Spinal cord (tissue), 10 donors: ENCODE measurements around the gene DIDO1. TPM values are rescaled to one million over a fixed set of nuclear protein-coding genes. Genes with fewer than 3 reads are reported as not detected.

ENCODE experiments used
- DNase-seq, 6 donors: peaks; one replicate each; pipeline versions ENCODE4 v3.0.0 to v3.0.0-alpha.2; 2013 to 2015; ENCODE audit warnings: low spot score in 6 of 6, low read depth in 4 of 6
- H3K27ac ChIP-seq: one replicate; pipeline ENCODE4 v1.5.1; 2013; ENCODE audit warnings: low read depth, low read length, control low read depth
- H3K27me3 ChIP-seq: one replicate; pipeline ENCODE4 v1.6.1; 2013; ENCODE audit warnings: low read length; ENCODE audit not compliant: control insufficient read depth, insufficient read depth
- H3K36me3 ChIP-seq: one replicate; pipeline ENCODE4 v1.6.1; 2013; ENCODE audit warnings: low read length; ENCODE audit not compliant: control insufficient read depth, insufficient read depth
- H3K4me1 ChIP-seq: one replicate; pipeline ENCODE4 v1.6.1; 2013; ENCODE audit warnings: low read length; ENCODE audit not compliant: control insufficient read depth, insufficient read depth
- H3K4me3 ChIP-seq: one replicate; pipeline ENCODE4 v1.5.1; 2013; ENCODE audit warnings: low read depth, low read length, control low read depth
- H3K9me3 ChIP-seq: one replicate; pipeline ENCODE4 v1.6.1; 2013; ENCODE audit warnings: low read length; ENCODE audit not compliant: control insufficient read depth, insufficient read depth
- WGBS: methylation state at CpG from one replicate; pipeline ENCODE4 v1.1.5; 2013; ENCODE audit warnings: missing lambda C conversion rate; ENCODE audit not compliant: insufficient coverage; 5-methylcytosine and 5-hydroxymethylcytosine counted together
- polyA plus RNA-seq, 2 donors: library from polyadenylated mRNA; unstranded; fragments of 120-200 nt; gene quantifications; one replicate each; pipeline ENCODE4 v1.2.1, GENCODE V29; 2013; ENCODE audit not compliant: insufficient read length in 2 of 2
- total RNA-seq, 2 donors: library from RNA; depleted of rRNA in 1 of 2; stranded (reverse); fragments of 120-200 nt in 1 of 2; fragments of >200 nt in 1 of 2; gene quantifications; one replicate each; pipeline versions ENCODE4 v1.2.3 to v1.2.4, GENCODE V29; 2013 to 2014
- donor health status: healthy.

DIDO1 gene
- total and polyA plus RNA-seq, 4 donors = 35.4 to 54.7 (median 45.8) TPM

DNA sequence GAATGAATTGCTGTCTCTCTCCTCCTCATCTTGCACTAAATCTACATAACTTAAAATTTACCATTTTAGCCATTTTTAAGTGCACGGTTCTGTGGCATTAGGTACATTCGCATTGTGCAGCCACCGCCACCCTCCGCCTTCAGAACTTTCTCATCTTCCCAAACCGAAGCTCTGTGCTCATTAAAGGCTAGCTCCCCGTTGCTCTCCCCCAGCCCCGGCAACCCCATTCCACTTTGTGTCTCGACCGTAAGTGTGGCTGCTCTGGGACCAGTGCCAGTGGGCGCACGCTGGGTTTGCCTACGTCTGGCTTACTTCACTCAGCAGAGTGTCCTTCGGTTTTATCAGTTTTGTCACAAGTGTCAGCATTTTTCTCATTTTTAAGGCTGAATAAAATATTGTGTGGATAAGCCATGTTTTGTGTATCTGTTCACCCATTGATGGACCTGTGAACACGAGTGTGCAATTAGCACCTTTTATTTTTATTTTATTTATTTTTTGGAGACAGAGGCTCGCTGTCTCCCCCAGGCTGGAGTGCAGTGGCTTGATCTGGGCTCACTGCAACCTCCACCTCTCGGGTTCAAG lies 43.0 kb upstream of the DIDO1 start:
- H3K4me3 ChIP-seq = no peak overlapping the region
- peaks cover 26% of the 10 kb centered on the region for H3K4me1 ChIP-seq
- peaks cover 22% of the 10 kb centered on the region for H3K27me3 ChIP-seq
- no peak overlapping the region for H3K27ac ChIP-seq
- DNase-seq = no peak
- peaks cover 3% of the 10 kb centered on the region for H3K36me3 ChIP-seq
- no peaks in the 10 kb centered on the region for H3K9me3 ChIP-seq
- 43% methylated on average over 15 of the region's 16 CpGs for WGBS

DNA sequence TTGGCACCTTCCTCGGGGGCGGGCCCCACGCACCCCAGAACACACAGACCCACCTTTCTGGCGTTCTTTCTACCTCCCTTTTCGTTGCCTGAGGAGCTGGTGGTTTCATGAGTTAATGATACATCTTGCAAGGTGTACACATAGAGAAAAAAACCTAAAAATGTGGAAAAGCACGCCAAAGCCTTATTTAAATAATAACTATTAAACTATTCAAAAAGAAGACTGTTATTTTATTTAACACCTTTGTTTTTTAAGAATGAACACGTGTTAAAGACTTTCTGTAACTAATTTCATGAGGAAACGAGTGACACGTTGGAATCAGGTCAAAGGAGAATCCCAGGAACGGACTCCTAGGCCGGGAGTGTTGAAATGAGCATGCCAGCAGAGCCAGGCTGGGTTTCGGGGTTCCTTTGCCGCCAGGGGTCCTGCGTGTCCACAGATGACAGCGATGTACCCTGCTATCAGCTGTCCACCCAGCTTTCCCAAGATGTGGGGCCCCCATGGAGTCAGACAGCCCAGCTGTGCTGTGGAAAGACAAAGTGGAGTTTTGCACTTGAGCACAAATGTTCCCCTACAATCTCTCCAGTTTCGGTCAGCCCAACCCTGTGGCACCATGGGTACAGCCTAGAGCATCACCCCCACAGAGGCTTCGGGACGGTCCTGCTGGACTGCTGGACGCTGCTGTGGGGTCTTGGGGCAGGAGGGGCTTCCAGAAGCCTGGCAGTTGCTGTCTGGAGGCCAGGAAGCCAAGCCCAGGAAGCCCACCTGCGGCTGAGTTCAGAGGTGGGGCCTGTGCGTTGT lies 42.3 kb upstream of the DIDO1 start:
- peaks cover 22% of the 10 kb centered on the region for H3K4me1 ChIP-seq
- H3K4me3 ChIP-seq = no peak overlapping the region
- H3K9me3 ChIP-seq = no peaks in the 10 kb centered on the region
- H3K27ac ChIP-seq = no peak overlapping the region
- WGBS = 78% methylated on average over 12 of the region's 21 CpGs
- H3K36me3 ChIP-seq = peaks cover 3% of the 10 kb centered on the region
- no peak for DNase-seq
- H3K27me3 ChIP-seq = peaks cover 15% of the 10 kb centered on the region

DNA sequence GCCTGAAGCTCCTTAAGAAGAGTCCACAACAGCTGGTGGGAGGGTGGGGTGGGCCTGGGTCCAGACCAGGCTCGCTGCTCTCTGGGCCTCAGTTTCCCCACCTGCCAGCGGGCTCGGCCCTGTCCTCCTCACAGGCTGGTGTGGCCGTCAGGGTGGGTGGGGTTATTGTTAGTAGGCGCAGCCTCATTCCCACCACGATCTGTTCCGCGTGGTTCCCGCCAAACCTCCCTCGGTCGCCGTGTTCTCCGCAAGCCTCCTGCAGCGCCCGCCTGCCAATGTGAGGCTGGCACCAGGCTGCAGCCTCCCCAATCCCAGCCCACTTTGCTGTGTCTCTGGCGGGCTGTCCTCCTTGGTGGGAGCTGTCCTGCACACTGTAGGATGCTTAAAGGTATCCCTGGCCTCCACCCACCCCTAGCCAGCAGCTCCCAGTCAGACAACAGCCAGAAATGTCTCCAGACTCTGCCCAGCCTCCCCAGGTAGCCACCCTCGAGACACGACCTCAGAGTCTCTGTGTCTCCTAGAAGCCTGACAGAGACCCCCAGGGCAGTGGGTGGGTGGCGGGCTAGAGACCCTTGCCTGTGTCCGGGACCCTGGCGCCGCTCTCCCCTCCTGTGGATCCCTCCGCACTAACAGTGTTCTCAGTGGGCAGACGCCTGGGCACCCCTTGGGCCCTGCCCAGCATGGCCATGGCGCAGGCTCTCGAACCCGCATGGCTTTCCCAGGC lies 41.5 kb upstream of the DIDO1 start:
- WGBS = 87% methylated on average over 26 of the region's 27 CpGs
- Histone ChIP-seq H3K4me1 (peaks cover 15% of the 10 kb centered on the region), H3K27ac (no peak overlapping the region), H3K36me3 (peaks cover 3% of the 10 kb centered on the region), H3K9me3 (no peaks in the 10 kb centered on the region), H3K27me3 (peaks cover 7% of the 10 kb centered on the region), H3K4me3 (no peak overlapping the region)
- no peak for DNase-seq

DNA sequence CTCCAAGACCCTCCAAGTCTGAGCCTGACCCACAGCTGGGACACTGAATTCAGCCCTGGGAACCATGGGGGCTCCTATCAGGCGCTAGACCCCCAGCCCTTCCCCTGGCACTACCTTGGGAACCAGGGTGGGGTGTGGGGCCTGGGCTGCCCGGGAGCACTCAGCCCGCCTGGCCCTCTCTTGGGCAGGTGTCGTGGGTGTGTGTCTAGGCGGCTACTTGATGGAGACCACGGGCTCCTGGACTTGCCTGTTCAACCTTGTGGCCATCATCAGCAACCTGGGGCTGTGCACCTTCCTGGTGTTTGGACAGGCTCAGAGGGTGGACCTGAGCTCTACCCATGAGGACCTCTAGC lies 40.8 kb upstream of the DIDO1 start:
- Histone ChIP-seq H3K27me3 (peaks cover 2% of the 10 kb centered on the region), H3K27ac (no peak overlapping the region), H3K4me3 (no peak overlapping the region), H3K9me3 (no peaks in the 10 kb centered on the region), H3K36me3 (peaks cover 3% of the 10 kb centered on the region), H3K4me1 (peaks cover 9% of the 10 kb centered on the region)
- 88% methylated on average over 6 of the region's 6 CpGs for WGBS
- no peak for DNase-seq

DNA sequence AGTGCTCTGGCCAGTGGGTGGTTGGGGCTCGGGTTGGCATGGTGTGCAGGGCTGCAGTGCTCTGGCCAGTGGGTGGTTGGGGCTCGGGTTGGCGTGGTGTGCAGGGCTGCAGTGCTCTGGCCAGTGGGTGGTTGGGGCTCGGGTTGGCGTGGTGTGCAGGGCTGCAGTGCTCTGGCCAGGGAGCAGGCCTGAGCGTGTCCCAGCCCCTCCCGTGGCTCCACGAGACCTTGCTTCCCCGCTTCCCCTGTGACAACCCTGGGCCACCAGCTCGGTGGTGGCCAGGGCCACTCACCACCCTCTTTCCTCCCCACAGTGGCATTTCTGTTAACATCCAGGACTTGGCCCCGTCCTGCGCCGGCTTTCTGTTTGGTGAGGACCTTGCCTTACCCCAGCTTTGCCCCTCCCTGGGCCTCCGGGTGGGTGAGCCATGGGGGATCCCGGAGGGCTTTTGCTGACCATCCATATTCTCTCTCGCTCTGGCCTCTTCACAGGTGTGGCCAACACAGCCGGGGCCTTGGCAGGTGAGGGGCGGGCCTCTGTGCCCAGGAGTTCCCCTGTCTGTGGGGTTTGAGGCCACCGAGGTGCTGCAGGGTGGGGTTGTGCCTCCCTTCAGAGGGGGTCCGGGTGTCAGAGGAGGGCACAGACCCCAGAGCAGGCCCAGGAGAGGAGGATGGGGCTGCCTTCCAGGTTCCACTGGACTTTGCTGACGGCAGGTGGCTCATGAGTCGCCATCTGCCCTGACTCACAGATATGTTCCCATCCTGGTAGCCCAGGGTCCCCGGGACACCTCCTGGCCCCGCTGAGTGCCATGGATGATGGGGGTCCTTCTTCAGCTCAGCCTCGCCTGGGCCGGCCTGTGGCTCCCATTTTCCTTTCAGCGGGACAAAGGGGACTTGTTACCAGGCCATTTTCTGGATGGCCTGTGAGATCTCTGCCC lies 40.2 kb upstream of the DIDO1 start:
- H3K4me3 ChIP-seq = no peak overlapping the region
- WGBS = 96% methylated on average over 26 of the region's 27 CpGs
- peaks cover 12% of the 10 kb centered on the region for H3K4me1 ChIP-seq
- no peak overlapping the region for H3K27ac ChIP-seq
- no peak for DNase-seq
- peaks cover 3% of the 10 kb centered on the region for H3K36me3 ChIP-seq
- no peaks in the 10 kb centered on the region for H3K9me3 ChIP-seq
- peaks cover 2% of the 10 kb centered on the region for H3K27me3 ChIP-seq

DNA sequence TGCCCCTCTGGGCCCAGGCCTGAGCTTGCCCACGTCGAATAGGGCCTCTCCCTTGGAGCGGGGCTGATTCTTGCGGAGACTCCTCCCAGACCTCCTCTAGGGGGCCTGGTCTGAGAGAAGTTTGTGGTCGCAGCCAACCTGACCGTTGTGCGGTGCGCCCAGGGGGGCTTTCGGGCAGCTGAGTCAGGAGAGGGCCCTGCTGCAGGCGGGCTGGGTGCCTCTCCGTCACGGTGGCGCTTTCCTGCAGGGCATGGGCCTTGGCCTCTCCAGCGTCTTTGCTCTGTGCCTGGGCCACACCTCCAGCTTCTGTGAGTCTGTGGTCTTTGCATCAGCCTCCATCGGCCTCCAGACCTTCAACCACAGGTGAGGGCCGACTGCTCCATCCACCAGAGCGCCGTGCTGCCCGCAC lies 39.1 kb upstream of the DIDO1 start:
- H3K4me3 ChIP-seq = no peak overlapping the region
- H3K27ac ChIP-seq = no peak overlapping the region
- H3K4me1 ChIP-seq = peaks cover 18% of the 10 kb centered on the region
- WGBS = 61% methylated on average over 17 of the region's 19 CpGs
- no peak for DNase-seq
- H3K27me3 ChIP-seq = no peaks in the 10 kb centered on the region
- H3K9me3 ChIP-seq = no peaks in the 10 kb centered on the region
- no peaks in the 10 kb centered on the region for H3K36me3 ChIP-seq

DNA sequence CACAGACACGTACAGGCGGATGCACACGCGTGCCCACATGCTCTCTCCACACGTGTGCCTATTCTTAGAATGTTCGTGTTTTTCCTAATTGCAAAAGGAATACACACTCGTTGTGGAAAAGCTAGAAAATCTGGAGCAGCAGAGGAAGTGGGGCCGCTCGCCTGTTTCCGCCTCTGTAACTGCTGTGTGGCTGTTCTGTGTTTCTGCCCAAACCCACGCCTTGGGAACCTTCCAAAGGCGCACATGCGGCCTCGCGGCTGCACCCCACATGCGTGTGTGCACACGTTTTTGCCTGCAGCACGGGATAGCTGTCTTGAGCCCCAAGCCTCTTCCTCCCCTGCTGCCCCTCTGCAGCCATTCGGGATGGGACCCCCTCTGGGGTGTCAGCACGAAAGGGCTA lies 38.4 kb upstream of the DIDO1 start:
- DNase-seq = peak in 1 of 6 donors; percentile 21
- Histone ChIP-seq H3K27me3 (no peaks in the 10 kb centered on the region), H3K36me3 (no peaks in the 10 kb centered on the region), H3K9me3 (no peaks in the 10 kb centered on the region), H3K4me1 (peaks cover 18% of the 10 kb centered on the region), H3K4me3 (no peak overlapping the region), H3K27ac (no peak overlapping the region)
- WGBS = 83% methylated on average over 20 of the region's 20 CpGs

DNA sequence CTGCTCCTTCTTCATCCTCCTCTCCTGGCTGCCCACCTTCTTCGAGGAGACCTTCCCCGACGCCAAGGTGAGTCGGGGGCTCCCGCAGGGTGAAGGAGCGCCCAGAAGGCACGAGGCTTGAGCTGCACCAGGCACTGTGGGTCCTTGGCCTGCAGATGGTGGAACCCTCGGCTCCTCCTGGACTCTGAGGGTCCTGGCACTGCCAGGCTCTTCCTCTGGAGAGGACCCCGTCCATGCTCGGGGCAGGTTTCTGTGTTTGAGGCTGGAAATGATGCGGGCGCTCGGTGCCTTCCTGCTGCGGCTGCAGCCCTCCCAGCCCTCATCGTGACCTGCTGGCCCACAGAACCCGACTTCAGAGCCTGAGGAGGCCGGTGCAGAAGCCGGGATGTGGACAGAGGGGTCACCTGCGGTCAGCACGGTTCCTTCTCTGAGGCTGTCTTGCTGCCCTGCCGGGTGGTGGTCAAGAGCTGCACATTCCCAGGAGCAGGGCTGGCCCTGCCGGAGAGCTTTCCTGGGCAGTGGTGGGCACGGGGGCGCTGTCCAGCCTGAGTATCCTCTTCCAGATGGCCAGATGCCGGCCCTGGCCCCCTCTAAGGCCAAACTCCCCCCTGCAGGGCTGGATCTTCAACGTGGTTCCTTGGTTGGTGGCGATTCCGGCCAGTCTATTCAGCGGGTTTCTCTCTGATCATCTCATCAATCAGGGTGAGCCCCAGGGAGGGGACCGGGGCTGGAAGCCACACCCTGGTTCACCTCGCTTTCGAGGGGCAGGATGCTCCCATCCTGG lies 37.5 kb upstream of the DIDO1 start:
- H3K9me3 ChIP-seq = no peaks in the 10 kb centered on the region
- no peak for DNase-seq
- peaks cover 14% of the 10 kb centered on the region for H3K4me1 ChIP-seq
- WGBS = 88% methylated on average over 31 of the region's 32 CpGs
- peaks cover 5% of the 10 kb centered on the region for H3K36me3 ChIP-seq
- no peaks in the 10 kb centered on the region for H3K27me3 ChIP-seq
- no peak overlapping the region for H3K27ac ChIP-seq
- H3K4me3 ChIP-seq = no peak overlapping the region
